Measurements from ENCODE around the gene NKAIN2. TPM values are rescaled to one million over a fixed set of nuclear protein-coding genes. Genes with fewer than 3 reads are reported as not detected.

NKAIN2 gene
- total RNA-seq, 1 donor from 2014 or later: 0.56 TPM

DNA sequence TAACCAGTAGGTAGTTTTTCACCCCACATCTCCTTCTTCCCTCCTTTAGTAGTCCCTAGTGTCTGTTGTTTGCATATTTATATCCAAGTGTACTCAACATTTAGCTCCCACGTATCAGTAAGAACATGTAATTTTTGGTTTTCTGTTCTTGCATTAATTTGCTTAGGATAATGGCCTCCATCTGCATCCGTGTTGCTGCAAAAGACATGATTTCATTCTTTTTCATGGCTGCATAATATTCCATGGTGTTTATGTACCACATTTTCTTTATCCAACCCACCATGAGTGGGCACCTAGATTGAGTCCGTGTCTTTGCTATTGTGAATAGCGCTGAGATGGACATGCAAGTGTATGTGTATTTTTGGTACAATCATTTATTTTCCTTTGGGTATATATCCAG is 306.8 kb downstream of the NKAIN2 start:
- H3K4me3 Mint-ChIP-seq (ENCODE audit: unreplicated experiment): no peak overlapping the region
- H3K36me3 Mint-ChIP-seq (ENCODE audit: unreplicated experiment): peaks cover 15% of the 10 kb centered on the region
- no peaks in the 10 kb centered on the region for H3K4me1 Mint-ChIP-seq (ENCODE audit: low read depth, unreplicated experiment)
- H3K27me3 Mint-ChIP-seq (ENCODE audit: unreplicated experiment): no peaks in the 10 kb centered on the region
- H3K27ac Mint-ChIP-seq (ENCODE audit: unreplicated experiment): no peak overlapping the region
- no peak for DNase-seq
- peaks cover 3% of the 10 kb centered on the region for H3K9me3 Mint-ChIP-seq (ENCODE audit: unreplicated experiment)
- TF ChIP-seq, protein P1, sequence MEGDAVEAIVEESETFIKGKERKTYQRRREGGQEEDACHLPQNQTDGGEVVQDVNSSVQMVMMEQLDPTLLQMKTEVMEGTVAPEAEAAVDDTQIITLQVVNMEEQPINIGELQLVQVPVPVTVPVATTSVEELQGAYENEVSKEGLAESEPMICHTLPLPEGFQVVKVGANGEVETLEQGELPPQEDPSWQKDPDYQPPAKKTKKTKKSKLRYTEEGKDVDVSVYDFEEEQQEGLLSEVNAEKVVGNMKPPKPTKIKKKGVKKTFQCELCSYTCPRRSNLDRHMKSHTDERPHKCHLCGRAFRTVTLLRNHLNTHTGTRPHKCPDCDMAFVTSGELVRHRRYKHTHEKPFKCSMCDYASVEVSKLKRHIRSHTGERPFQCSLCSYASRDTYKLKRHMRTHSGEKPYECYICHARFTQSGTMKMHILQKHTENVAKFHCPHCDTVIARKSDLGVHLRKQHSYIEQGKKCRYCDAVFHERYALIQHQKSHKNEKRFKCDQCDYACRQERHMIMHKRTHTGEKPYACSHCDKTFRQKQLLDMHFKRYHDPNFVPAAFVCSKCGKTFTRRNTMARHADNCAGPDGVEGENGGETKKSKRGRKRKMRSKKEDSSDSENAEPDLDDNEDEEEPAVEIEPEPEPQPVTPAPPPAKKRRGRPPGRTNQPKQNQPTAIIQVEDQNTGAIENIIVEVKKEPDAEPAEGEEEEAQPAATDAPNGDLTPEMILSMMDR (IDR thresholded peaks at IDR 0.05; ENCODE audit: partially characterized antibody, unreplicated experiment): no peak

DNA sequence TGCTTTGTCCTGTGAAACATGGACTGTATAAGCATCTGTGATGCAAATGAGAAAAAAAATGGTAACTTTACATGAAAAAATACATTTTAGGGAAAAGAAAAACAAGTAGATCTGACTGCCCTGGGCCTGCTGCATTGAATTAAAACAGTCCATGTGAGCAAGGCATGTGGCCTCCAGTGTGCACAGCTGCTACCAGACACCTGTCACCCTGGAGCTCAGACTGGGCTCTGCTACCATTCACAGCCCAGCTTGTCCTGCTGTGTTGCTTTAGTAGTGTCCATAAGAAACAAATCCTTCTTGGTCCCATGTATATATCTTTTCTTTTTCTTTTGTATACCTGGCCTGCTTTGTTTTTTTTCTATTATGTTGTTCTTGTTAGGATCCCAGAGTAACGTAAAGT is 315.9 kb downstream of the NKAIN2 start:
- peak; percentile 77 for DNase-seq
- TF ChIP-seq, protein P1 (IDR thresholded peaks at IDR 0.05; ENCODE audit: partially characterized antibody, unreplicated experiment): no peak
- Mint-ChIP-seq H3K27me3 (ENCODE audit: unreplicated experiment) (peaks cover 6% of the 10 kb centered on the region), H3K9me3 (ENCODE audit: unreplicated experiment) (peaks cover 8% of the 10 kb centered on the region), H3K36me3 (ENCODE audit: unreplicated experiment) (no peaks in the 10 kb centered on the region), H3K4me3 (ENCODE audit: unreplicated experiment) (no peak overlapping the region), H3K4me1 (ENCODE audit: low read depth, unreplicated experiment) (peaks cover 31% of the 10 kb centered on the region), H3K27ac (ENCODE audit: unreplicated experiment) (peak overlapping the region; percentile 87)

DNA sequence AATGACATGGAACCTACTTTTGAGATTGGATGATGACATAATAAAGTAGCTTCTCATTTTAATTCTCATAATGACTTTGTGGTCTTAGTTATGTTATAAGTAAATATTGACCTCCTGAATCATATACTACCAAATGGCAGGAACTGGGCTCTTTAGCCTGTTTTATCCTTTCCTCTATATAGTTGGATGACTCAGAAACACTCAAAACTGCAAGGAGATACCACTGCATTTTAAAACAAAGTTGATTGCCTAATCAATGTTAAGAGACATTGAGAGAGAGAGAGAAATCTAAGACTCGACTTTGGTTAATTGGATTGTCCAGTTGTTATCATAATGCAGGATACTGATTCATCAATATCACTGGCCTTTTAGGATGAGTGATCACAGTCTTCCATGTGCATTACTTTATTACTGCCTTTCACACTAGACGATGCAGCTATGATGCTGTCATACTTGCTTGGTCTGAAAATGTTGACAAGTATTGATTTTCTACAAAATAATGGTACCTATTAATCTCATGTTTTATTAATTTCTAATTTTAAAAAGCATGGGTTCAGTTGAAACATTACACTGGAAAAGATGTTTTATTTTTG is 320.0 kb downstream of the NKAIN2 start:
- H3K4me3 Mint-ChIP-seq (ENCODE audit: unreplicated experiment): no peak overlapping the region
- H3K27ac Mint-ChIP-seq (ENCODE audit: unreplicated experiment): no peak overlapping the region
- TF ChIP-seq, protein P1 (IDR thresholded peaks at IDR 0.05; ENCODE audit: partially characterized antibody, unreplicated experiment): no peak
- H3K36me3 Mint-ChIP-seq (ENCODE audit: unreplicated experiment): no peaks in the 10 kb centered on the region
- H3K9me3 Mint-ChIP-seq (ENCODE audit: unreplicated experiment): peaks cover 8% of the 10 kb centered on the region
- DNase-seq: no peak
- peaks cover 6% of the 10 kb centered on the region for H3K27me3 Mint-ChIP-seq (ENCODE audit: unreplicated experiment)
- peaks cover 24% of the 10 kb centered on the region for H3K4me1 Mint-ChIP-seq (ENCODE audit: low read depth, unreplicated experiment)

- Mint-ChIP-seq H3K36me3 (ENCODE audit: unreplicated experiment) (no peaks in the 10 kb centered on the region), H3K27me3 (ENCODE audit: unreplicated experiment) (peaks cover 2% of the 10 kb centered on the region), H3K4me1 (ENCODE audit: low read depth, unreplicated experiment) (no peaks in the 10 kb centered on the region), H3K27ac (ENCODE audit: unreplicated experiment) (no peak overlapping the region), H3K4me3 (ENCODE audit: unreplicated experiment) (no peak overlapping the region), H3K9me3 (ENCODE audit: unreplicated experiment) (no peaks in the 10 kb centered on the region)
- TF ChIP-seq, protein P1 (IDR thresholded peaks at IDR 0.05; ENCODE audit: partially characterized antibody, unreplicated experiment): no peak
- DNase-seq: no peak
Observed at GRCh38 chr6:124131259-124131658, 327.6 kb downstream of the NKAIN2 start.

GRCh38 chr6:124131779-124132178 is 328.1 kb downstream of the NKAIN2 start:
- TF ChIP-seq, protein P1 (IDR thresholded peaks at IDR 0.05; ENCODE audit: partially characterized antibody, unreplicated experiment): no peak
- Mint-ChIP-seq H3K27me3 (ENCODE audit: unreplicated experiment) (peaks cover 2% of the 10 kb centered on the region), H3K9me3 (ENCODE audit: unreplicated experiment) (no peaks in the 10 kb centered on the region), H3K4me1 (ENCODE audit: low read depth, unreplicated experiment) (no peaks in the 10 kb centered on the region), H3K4me3 (ENCODE audit: unreplicated experiment) (no peak overlapping the region), H3K27ac (ENCODE audit: unreplicated experiment) (no peak overlapping the region), H3K36me3 (ENCODE audit: unreplicated experiment) (no peaks in the 10 kb centered on the region)
- DNase-seq: no peak

Data from glutamatergic neuron (in vitro differentiated cells).